ENCODE measurements around the gene SCNN1A.
"Not testable (repeated sequence)": the region's sequence is repeated elsewhere in the genome, so short reads cannot be mapped to it uniquely, and the experiment has no call there.

Gene SCNN1A

DNA sequence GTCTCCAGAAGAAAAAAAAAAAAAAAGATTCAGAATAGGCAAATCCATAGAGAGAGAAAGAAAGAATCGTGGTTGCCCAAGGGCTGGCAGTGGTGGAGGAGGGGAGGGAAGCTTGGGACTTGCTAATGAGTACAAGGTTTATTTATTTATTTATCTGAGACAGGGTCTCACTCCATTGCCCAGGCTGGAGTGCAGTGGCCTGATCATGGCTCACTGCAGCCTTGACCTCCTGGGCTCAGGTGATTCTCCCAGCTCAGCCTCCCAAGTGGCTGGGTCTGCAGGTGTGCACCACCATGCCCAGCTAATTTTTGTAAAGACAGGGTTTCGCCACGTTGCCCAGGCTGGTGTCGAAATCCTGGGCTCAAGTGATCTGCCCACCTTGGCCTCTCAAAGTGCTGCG, 23.7 kb downstream of the SCNN1A start:
- no peak for DNase-seq (ENCODE audit: low read depth, low spot score)
- TF ChIP-seq, protein P1, sequence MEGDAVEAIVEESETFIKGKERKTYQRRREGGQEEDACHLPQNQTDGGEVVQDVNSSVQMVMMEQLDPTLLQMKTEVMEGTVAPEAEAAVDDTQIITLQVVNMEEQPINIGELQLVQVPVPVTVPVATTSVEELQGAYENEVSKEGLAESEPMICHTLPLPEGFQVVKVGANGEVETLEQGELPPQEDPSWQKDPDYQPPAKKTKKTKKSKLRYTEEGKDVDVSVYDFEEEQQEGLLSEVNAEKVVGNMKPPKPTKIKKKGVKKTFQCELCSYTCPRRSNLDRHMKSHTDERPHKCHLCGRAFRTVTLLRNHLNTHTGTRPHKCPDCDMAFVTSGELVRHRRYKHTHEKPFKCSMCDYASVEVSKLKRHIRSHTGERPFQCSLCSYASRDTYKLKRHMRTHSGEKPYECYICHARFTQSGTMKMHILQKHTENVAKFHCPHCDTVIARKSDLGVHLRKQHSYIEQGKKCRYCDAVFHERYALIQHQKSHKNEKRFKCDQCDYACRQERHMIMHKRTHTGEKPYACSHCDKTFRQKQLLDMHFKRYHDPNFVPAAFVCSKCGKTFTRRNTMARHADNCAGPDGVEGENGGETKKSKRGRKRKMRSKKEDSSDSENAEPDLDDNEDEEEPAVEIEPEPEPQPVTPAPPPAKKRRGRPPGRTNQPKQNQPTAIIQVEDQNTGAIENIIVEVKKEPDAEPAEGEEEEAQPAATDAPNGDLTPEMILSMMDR (IDR thresholded peaks at IDR 0.05; ENCODE audit: low read depth, low read length), result no peak
- H3K4me3 ChIP-seq (ENCODE audit: low read depth, low read length), result no peak overlapping the region
- in situ Hi-C loops (cut with HindIII; ENCODE audit: low sequenced_read_pairs), result no loop called here

GRCh38 chr12:6347367-6348338, 27.7 kb downstream of the SCNN1A start:
- DNase-seq (ENCODE audit: low read depth, low spot score), result peak; percentile 48
- H3K4me3 ChIP-seq (ENCODE audit: low read depth, low read length), result no peak overlapping the region
- in situ Hi-C loops (cut with HindIII; ENCODE audit: low sequenced_read_pairs), result no loop called here
- TF ChIP-seq, protein P1 (IDR thresholded peaks at IDR 0.05; ENCODE audit: low read depth, low read length), result no peak

DNA sequence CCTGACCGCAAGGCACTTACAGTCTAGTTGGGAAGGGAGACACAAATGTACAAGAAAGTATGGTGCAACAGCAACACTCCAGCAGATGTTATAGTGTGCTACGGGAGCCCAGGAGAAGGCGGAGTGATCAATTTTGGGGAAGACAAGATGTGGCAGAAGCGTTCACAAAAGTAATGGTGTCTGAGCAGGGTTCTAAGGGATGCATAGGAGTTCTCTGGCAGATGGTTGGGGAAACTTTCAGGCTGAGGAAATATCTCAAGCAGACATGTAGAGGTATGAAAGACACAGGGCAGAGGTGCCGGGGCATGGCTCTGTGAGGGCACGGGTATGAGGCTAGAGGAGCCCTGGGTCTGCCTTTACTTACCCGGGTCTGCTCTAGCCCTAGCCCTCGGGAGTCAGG, 28.4 kb downstream of the SCNN1A start:
- TF ChIP-seq, protein P1 (IDR thresholded peaks at IDR 0.05; ENCODE audit: low read depth, low read length), result no peak
- no peak overlapping the region for H3K4me3 ChIP-seq (ENCODE audit: low read depth, low read length)
- in situ Hi-C loops (cut with HindIII; ENCODE audit: low sequenced_read_pairs), result no loop called here
- no peak for DNase-seq (ENCODE audit: low read depth, low spot score)

DNA sequence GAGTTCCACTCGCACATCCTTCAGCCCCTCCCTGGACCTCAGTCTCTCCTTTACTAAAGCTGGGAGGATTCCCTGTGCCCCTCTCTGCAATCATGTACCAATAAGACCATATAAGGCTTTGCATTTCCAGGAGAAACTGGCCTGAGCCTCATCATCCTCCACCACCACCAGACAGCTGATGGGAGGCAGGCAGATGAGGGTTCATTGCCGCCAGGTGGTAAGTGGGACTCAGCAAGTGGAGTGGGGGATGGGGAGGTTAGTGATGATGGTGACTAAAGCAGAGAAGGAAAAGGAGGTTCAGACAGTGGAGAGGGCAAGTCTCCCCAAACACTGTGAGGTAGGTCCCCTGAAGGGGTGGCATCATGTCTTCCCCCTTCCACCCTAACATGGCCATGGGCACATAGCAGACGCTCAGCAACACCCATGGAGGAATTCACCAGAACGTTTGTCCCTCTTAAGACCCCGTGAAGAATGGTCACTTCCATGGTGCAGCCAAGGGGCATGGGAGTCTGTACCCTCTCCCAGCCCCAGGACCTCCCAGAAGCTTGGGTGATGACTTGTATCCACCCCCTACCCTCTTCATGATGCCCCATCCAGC, 29.0 kb downstream of the SCNN1A start:
- H3K4me3 ChIP-seq (ENCODE audit: low read depth, low read length), result no peak overlapping the region
- no peak for DNase-seq (ENCODE audit: low read depth, low spot score)
- in situ Hi-C loops (cut with HindIII; ENCODE audit: low sequenced_read_pairs), result no loop called here
- TF ChIP-seq, protein P1 (IDR thresholded peaks at IDR 0.05; ENCODE audit: low read depth, low read length), result no peak

- TF ChIP-seq, protein P1 (IDR thresholded peaks at IDR 0.05; ENCODE audit: low read depth, low read length), result no peak
- in situ Hi-C loops (cut with HindIII; ENCODE audit: low sequenced_read_pairs), result no loop called here
- DNase-seq (ENCODE audit: low read depth, low spot score), result peak; percentile 92
- no peak overlapping the region for H3K4me3 ChIP-seq (ENCODE audit: low read depth, low read length)
Measured at GRCh38 chr12:6345319-6346091, 29.9 kb downstream of the SCNN1A start.

DNA sequence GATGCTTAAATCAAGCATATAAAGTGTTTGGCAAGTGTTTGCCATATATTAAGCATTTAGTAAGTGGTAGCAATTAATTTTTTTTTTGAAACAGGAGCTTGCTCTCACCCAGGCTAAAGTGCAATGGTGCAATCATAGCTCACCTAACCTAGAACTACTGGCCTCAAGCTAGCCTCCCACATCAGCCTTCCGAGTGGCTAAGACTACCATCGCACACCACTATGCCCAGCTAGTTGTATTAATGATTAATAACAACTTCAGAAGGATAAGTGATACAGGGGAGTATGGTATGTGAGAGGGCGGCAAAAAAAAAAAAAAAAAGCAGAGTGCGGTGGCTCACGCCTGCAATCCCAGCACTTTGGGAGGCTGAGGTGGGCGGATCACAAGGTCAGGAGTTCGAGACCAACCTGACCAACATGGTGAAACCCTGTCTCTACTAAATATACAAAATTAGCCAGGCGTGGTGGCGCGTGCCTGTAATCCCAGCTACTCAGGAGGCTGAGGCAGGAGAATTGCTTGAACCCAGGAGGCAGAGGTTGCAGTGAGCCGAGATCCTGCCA, 31.2 kb downstream of the SCNN1A start:
- H3K4me3 ChIP-seq (ENCODE audit: low read depth, low read length); in situ Hi-C loops (cut with HindIII; ENCODE audit: low sequenced_read_pairs); DNase-seq (ENCODE audit: low read depth, low spot score): not testable (repeated sequence)
